ENCODE results near the gene CYGB.
"Not testable (repeated sequence)": the region's sequence is repeated elsewhere in the genome, so short reads cannot be mapped to it uniquely, and the experiment has no call there.

Gene CYGB

DNA sequence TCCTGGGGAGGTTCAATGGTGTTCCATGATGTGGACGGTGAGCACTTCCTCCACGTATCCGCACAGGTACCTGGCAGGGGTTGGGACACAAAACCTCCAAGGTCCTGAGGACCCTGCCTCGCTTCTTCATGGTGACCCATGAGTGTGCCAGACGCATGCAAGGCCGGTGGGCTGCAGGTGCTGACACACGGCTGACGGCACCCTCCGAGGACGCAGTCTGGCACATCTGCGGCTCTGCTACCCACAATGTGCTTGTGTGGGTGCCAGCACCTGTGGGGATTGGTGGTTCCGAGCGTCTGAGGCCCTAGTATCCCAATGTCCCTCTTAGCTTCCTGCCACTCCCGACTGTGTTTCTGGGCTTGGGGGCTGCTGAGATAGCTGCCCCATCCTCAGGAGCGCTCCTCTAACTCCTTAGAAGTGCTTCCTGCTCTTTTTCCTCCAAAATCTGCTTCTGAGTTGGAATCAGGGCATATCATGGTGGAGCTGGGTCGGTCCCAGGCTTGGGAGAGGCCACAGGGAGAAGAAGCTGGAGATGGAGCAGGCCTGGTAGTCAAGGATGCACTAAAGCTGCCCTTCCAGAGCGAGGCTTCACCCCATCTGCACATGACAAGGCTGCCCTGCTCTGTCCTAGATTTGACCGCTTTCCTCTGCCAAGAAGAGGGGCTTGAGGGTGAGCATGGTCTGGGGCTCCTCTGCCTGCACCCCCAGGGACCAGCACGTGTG, 1.6 kb downstream of the CYGB start:
- DNase-seq, result no peak

DNA sequence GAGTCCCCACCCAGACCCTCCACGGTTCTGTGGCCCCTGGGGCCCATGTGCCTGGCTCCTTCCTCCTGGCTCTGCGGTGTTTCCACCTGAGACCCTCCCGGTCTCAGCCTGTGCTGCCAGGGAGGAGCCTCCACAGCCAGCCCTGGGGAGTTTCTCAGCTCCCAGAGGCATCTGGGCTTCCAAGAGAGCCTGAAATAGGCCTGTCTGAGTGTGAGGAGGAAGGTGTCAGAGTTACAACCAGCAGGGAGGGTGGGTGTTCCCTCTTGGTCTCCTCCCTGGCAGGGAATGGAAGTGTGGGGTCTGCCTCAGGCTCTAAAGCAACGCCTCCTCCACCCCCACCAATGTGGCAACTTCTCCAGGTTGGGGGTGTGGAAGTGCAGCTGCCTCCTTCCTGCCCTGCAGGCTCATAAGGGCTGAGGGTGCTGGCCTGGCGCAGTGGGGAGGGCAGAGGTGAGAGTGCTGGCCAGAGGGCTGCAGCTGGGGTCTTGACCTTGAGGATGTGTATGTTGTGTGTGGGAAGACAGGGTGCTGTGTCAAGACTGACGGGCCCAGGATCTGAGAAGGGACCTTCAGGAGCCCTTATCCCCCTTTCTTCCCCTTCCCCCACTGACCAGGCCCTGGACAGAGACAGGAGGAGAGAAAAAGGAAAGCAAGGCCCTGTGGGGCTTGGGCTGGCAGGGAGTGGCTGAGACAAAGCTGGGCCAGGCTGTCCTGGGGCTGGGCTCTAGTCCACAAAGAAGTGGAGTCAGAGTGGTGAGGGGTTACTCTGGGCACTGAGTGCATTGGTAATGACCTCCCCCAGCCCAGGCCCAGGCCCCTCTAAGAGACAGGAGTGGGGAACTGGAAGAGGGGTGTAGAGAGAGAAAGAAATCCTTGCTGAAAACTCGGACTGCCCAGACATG, 2.4 kb downstream of the CYGB start:
- no peak for DNase-seq

- not testable (repeated sequence) for DNase-seq
Observed at GRCh38 chr17:76533640-76534359, 3.7 kb downstream of the CYGB start.

GRCh38 chr17:76532072-76532651, 5.3 kb downstream of the CYGB start:
- DNase-seq, result no peak

GRCh38 chr17:76531486-76532038, 5.9 kb downstream of the CYGB start:
- no peak for DNase-seq

DNA sequence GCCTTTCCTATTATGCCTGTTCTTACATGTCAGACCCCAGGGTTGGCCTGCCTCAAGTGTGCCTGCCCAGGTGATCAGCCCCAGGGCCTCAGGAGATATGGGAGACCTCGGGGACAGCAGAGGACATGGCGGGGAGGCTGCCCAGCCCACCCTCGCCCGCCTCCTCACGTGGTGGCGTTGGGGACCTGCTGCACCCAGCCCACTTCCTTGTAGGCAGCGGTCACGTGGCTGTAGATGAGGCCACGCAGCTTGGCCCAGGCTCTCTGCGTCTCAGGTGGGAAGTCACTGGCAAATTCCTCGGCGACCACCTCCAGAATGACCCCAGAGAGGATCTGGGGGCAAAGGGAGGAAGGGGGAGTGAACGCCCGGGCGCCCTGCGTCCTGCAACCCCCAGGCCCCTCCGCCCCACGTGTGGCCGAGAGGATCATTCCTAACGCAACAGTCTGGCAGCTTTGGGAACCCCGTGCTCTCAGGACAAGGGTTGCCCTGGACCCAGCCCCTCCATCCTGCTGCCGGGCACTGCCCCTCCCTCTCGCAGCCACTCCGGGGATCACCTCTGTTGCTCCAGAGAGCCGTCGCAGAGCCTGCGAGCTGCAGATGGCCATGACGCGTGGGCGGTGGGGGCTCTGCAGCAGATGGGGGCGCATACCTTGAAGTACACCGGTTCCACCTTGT, 6.6 kb downstream of the CYGB start:
- DNase-seq, result no peak

DNA sequence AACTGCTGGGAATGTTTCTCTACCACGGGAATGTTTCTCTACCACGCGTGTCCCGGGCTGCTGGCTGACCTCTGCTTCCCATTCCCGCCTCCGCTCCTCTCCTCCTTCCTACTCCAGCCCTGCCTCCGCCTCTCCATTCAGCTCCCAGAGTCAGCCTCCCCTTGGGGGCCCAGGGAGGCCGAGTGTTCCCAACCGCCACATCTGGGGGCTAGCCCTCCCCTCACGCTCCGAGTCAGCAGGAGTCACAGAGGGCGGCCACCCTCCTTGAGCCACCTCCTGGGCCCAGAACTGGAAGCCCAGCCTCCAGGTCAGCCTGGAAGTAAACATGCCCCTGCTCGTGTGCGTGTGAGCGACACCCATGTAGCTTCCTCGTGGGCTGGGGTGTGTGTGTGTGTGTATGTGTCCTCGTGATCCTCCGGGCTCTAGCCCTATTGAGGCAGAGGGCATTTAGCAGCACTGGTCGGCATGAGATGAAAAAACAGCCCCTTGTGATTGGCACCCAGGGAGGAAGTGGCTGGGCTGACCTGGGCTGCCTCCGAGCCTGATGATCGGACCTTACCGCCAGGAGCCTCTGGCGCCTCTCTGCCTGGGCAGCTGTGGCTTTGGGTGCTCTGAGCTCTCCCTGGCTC, 7.3 kb downstream of the CYGB start:
- DNase-seq, result no peak

- DNase-seq, result no peak
Observed at GRCh38 chr17:76529224-76530094, 8.1 kb downstream of the CYGB start.

DNA sequence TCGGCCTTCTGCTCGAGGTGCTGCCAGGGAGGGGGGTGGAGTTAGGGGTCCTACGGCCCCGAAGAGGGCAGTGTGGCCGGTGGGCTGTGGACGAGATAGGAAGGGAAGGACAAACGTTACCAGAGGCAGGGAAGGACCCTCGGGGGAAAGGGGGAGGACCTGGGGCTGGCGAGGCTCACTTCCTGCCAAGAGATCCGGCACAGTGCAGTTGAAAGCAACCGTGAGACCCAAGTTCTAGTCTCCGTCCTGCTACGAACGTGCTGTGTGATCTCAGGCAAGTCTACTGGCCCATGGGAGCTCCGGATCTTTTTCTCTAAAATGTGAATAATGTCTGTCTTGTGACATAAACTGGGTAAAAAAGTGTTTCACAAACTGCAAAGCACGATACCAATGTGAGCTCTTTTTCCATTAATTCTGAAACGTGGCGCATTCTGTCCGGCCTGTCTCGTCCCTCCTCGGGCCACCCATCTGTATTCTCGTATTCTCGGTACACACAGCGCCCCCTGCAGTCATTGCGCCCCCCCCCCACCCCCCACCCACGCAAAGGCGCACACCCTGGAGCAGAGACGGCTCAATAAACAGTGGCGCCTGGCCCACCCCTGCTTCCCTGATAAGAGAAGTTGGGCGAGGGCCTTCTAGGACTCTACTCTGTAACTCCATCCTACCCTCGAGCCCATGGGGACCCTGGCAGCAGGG, 8.8 kb downstream of the CYGB start:
- DNase-seq, result no peak

- DNase-seq, result no peak
Observed at GRCh38 chr17:76528156-76528527, 9.4 kb downstream of the CYGB start.

DNA sequence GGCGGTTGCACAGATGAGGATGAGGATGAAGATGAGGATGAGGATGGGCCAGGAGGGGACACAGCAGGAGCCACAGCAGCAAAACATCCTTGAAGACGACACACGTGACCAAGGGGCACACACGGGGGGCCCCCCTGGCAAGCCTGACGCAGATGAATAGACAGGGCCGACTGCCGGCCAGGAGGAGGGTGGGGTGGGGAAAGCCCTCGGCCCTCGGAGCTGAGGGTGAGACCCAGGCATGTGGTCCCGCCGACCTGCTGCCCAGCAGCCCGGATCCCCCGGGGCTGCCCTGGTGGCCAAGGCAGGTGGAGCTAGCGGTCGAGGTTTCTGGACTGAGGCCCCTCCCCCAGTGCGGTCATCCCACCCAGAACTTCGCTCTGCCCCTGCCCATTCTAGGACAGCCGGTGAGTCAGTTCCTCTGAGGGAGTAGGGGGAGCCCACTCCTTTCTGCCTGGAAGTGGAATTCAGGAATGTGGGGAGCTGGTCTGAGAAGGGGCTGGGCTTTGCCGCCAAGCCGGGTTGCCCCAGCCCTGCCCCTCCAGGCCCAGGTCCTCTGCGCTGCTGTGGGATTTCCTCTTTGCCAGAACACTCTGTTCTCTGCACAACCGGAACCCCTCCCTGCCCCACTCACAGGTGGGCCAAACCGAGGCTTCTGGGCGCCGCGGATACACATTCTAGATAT, 9.9 kb downstream of the CYGB start:
- DNase-seq, result no peak

- DNase-seq, result not testable (repeated sequence)
Observed at GRCh38 chr17:76527016-76527415, 10.5 kb downstream of the CYGB start.

- not testable (repeated sequence) for DNase-seq
Observed at GRCh38 chr17:76525513-76525833, 12.0 kb downstream of the CYGB start.

DNA sequence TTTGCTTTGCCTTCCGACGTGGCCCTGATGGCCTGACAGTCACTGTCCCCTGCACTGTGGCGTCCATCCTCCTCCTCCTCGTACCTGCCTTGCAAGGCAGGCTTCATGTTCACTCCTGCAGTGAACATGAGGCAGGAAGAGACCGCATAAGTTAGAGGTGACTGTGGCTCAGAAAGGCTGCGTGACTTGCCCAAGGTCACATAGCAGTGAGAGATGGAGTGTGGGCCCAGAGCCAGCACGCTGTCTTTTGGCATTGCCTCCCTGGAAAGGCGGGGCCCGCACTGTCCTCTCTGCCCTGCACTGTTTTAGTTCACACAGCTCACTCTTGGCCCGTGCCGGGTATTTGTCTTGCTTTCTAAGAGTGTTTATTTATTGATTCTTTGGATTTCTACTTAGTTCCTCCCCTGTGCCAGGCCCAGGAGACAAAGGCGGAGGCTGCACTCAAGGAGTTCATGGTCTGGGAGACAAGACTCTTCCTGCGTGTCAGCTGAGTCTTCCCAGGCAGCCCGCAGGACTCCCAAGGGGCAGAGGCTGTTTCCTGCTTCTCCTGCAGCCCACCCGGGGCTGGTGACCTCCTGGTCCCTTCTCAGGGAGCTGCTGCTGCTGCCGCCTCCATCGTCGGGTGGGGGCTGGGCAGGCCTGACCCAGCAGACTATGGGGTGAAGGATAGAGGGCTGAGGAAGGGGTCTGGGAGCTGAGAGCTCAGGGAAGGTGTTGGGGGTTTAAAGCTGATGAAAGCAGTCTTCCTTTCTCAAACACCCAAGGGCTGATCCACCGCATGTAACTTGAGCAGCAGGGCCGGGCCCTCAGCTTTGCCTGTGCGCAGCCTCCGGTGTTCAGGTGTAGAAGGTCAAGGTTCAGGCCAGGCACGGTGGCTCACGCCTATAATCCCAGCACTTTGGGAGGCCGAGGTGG, 12.7 kb downstream of the CYGB start:
- DNase-seq, result no peak

GRCh38 chr17:76523084-76524037, 14.1 kb downstream of the CYGB start:
- DNase-seq, result peak; percentile 72

DNA sequence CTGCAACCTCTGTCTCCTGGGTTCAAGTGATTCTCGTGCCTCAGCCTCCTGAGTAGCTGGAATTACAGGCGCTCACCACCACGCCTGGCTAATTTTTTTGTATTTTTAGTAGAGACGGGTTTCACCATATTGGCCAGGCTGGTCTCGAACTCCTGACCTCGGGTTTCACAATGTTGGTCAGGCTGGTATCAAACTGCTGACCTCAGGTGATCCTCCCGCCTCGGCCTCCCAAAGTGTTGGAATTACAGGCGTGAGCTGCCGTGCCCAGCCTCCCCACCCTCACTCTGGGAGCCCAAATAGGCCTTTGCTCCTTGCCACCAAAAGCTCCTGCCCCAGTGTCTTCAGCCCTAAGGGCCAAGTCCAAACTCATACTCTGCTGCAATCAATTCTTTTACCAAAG, 15.8 kb downstream of the CYGB start:
- DNase-seq, result not testable (repeated sequence)

DNA sequence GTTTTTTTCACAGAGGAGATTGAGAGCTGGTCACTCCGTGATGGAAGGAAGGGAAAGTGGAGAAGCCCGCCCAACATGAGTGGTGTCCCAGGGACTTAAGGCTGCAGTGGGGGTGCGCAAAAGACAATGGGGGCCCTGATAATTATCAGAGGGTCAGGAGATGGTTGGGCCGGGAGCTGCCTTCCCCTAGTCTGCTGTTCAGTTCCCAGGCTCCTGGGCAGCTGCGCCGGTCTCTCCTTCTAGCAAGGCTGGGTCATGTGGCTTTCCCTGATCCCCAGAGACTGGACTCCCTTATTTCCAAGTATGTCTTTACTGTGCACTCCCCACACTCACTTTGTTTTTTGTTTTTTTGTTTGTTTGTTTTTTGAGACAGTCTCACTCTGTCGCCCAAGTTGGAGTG, 16.2 kb downstream of the CYGB start:
- DNase-seq, result no peak

Data from COR-L47 (cell line).